HEK293T (cell line): ENCODE data around the gene CBX1.

ENCODE experiments used
- CTCF ChIA-PET: fragments of 350-600 bp; formaldehyde crosslinking; extraction: SDS; loops from one replicate; lab custom pipeline; 2021; ENCODE audit warnings: antibody characterized with exemption, inconsistent platforms; lab: Yijun Ruan, JAX
- POLR2A ChIA-PET: fragments of 350-600 bp; formaldehyde crosslinking; extraction: SDS; loops from one replicate; lab custom pipeline; 2020; ENCODE audit warnings: antibody characterized with exemption, inconsistent platforms; lab: Yijun Ruan, JAX
- DNase-seq: peaks from one replicate; pipeline ENCODE4 v3.0.0; 2012; ENCODE audit warnings: mixed read lengths; ENCODE audit errors: extremely low spot score
- ARNT ChIP-seq: fragments of 450-650 bp; IDR thresholded peaks from 2 replicates; pipeline ENCODE4 v1.6.1; 2017; ENCODE audit warnings: mild to moderate bottlenecking
- BHLHE40 ChIP-seq: fragments of 450-650 bp; IDR thresholded peaks from 2 replicates; pipeline ENCODE4 v1.6.1; 2016; ENCODE audit warnings: mild to moderate bottlenecking, moderate library complexity, borderline replicate concordance
- CTBP1 ChIP-seq: fragments of 450-650 bp; IDR thresholded peaks from 2 replicates; pipeline ENCODE4 v1.6.1; 2016; ENCODE audit warnings: borderline replicate concordance
- ELF4 ChIP-seq: fragments of 450-650 bp; IDR thresholded peaks from 2 replicates; pipeline ENCODE4 v1.6.1; 2017; ENCODE audit warnings: antibody characterized with exemption
- FOXA1 ChIP-seq: fragments of 450-650 bp; IDR thresholded peaks from 2 replicates; pipeline ENCODE4 v1.6.1; 2016; ENCODE audit warnings: mild to moderate bottlenecking
- FOXK2 ChIP-seq: fragments of 450-650 bp; IDR thresholded peaks from 2 replicates; pipeline ENCODE4 v1.6.1; 2016; ENCODE audit warnings: mild to moderate bottlenecking
- FOXM1 ChIP-seq: fragments of 450-650 bp; IDR thresholded peaks from 2 replicates; pipeline ENCODE4 v1.6.1; 2017; ENCODE audit warnings: mild to moderate bottlenecking, borderline replicate concordance
- HDGF ChIP-seq: fragments of 450-650 bp; IDR thresholded peaks from 2 replicates; pipeline ENCODE4 v1.6.1; 2017; ENCODE audit warnings: antibody characterized with exemption, borderline replicate concordance
- L3MBTL2 ChIP-seq: fragments of 450-650 bp; conservative IDR thresholded peaks from 2 replicates; pipeline ENCODE4 v1.6.1; 2016; ENCODE audit warnings: mild to moderate bottlenecking
- LEF1 ChIP-seq: fragments of 450-650 bp; IDR thresholded peaks from 2 replicates; pipeline ENCODE4 v1.6.1; 2017; ENCODE audit warnings: mild to moderate bottlenecking, borderline replicate concordance
- NFRKB ChIP-seq: fragments of 450-650 bp; IDR thresholded peaks from 2 replicates; pipeline ENCODE4 v1.6.1; 2016; ENCODE audit warnings: mild to moderate bottlenecking, moderate library complexity
- PKNOX1 ChIP-seq: fragments of 450-650 bp; IDR thresholded peaks from 2 replicates; pipeline ENCODE4 v1.6.1; 2016
- SP1 ChIP-seq: fragments of 450-650 bp; IDR thresholded peaks from 2 replicates; pipeline ENCODE4 v1.6.1; 2017
- SUZ12 ChIP-seq: fragments of 450-650 bp; IDR thresholded peaks from 2 replicates; pipeline ENCODE4 v1.6.1; 2016; ENCODE audit warnings: mild to moderate bottlenecking
- TARDBP ChIP-seq: fragments of 450-650 bp; IDR thresholded peaks from 2 replicates; pipeline ENCODE4 v1.6.1; 2016
- ZNF384 ChIP-seq: fragments of 450-650 bp; IDR thresholded peaks from 2 replicates; pipeline ENCODE4 v1.6.1; 2016

The CBX1 gene

GRCh38 chr17:48059125-48059668, 42.1 kb downstream of the CBX1 start:
- TF ChIP-seq BHLHE40 (no peak), ARNT (no peak), TARDBP (no peak), FOXM1 (no peak), FOXA1 (no peak), CTBP1 (no peak), HDGF (no peak), ELF4 (no peak), LEF1 (no peak), NFRKB (no peak), ZNF384 (no peak), PKNOX1 (no peak)
- DNase-seq, result no peak
- POLR2A ChIA-PET, result interaction anchor here (1.7 to 7.0 kb wide), 2 partner anchors 8 to 11 kb away, joined by 7 to 64 read pairs; partner anchors contain the start of gene NFE2L1
- CTCF ChIA-PET, result no interaction called here

- DNase-seq, result no peak
- TF ChIP-seq CTBP1, result no peak
- POLR2A ChIA-PET, result interaction anchor here (1.7 to 7.0 kb wide), 2 partner anchors 9 to 10 kb away, joined by 7 to 64 read pairs; partner anchors contain the start of gene NFE2L1
- CTCF ChIA-PET, result interaction anchor here (0.6 to 1.4 kb wide), 4 partner anchors 8 to 22 kb away, joined by 3 to 4 read pairs (median 4); partner anchors contain the start of gene NFE2L1
Observed at GRCh38 chr17:48058393-48059124, 42.7 kb downstream of the CBX1 start.

GRCh38 chr17:48057626-48058025, 43.7 kb downstream of the CBX1 start:
- CTCF ChIA-PET, result interaction anchor here (0.6 to 1.4 kb wide), 4 partner anchors 9 to 22 kb away, joined by 3 to 4 read pairs (median 4); partner anchors contain the start of gene NFE2L1
- no peak for DNase-seq
- TF ChIP-seq L3MBTL2, result no peak
- TF ChIP-seq ZNF384, result no peak
- no peak for TF ChIP-seq LEF1
- no peak for TF ChIP-seq ARNT
- TF ChIP-seq BHLHE40, result no peak
- TF ChIP-seq CTBP1, result no peak
- no peak for TF ChIP-seq FOXM1
- no peak for TF ChIP-seq SUZ12
- no peak for TF ChIP-seq FOXK2
- TF ChIP-seq FOXA1, result no peak
- TF ChIP-seq TARDBP, result no peak
- no peak for TF ChIP-seq HDGF
- POLR2A ChIA-PET, result interaction anchor here (1.7 to 7.0 kb wide), 2 partner anchors 9 to 10 kb away, joined by 7 to 64 read pairs; partner anchors contain the start of gene NFE2L1

GRCh38 chr17:48056879-48057278, 44.4 kb downstream of the CBX1 start:
- no peak for TF ChIP-seq HDGF
- TF ChIP-seq L3MBTL2, result no peak
- no peak for TF ChIP-seq SP1
- no peak for TF ChIP-seq FOXK2
- TF ChIP-seq ZNF384, result no peak
- no peak for TF ChIP-seq CTBP1
- no peak for TF ChIP-seq NFRKB
- TF ChIP-seq TARDBP, result no peak
- TF ChIP-seq LEF1, result no peak
- TF ChIP-seq FOXA1, result no peak
- no peak for TF ChIP-seq PKNOX1
- no peak for TF ChIP-seq BHLHE40
- TF ChIP-seq ELF4, result no peak
- TF ChIP-seq FOXM1, result no peak
- TF ChIP-seq ARNT, result no peak
- no peak for TF ChIP-seq SUZ12
- POLR2A ChIA-PET, result interaction anchor here (1.1 to 7.0 kb wide), 2 partner anchors 8 to 14 kb away, joined by 4 to 64 read pairs; partner anchors contain the start of gene NFE2L1
- CTCF ChIA-PET, result interaction anchor here (0.6 kb wide), 1 partner anchor 463 kb away, joined by 5 read pairs; no protein-coding TSS in a partner anchor

GRCh38 chr17:48056246-48056745, 45.0 kb downstream of the CBX1 start:
- POLR2A ChIA-PET, result interaction anchor here (1.1 to 1.2 kb wide), 2 partner anchors 13 to 44 kb away, joined by 3 to 4 read pairs; no protein-coding TSS in a partner anchor
- CTCF ChIA-PET, result interaction anchor here (0.6 kb wide), 1 partner anchor 463 kb away, joined by 5 read pairs; no protein-coding TSS in a partner anchor
- no peak for TF ChIP-seq CTBP1
- TF ChIP-seq L3MBTL2, result no peak
- DNase-seq, result no peak

More at GRCh38 chr17:48056879-48057278, 44.4 kb downstream of the CBX1 start:
- no peak for DNase-seq

GRCh38 chr17:48055531-48056245, 45.6 kb downstream of the CBX1 start:
- DNase-seq, result no peak
- ChIA-PET POLR2A (interaction anchor here (1.1 to 1.2 kb wide), 2 partner anchors 12 to 44 kb away, joined by 3 to 4 read pairs; no protein-coding TSS in a partner anchor), CTCF (interaction anchor here (1.1 to 1.5 kb wide), 2 partner anchors 13 to 29 kb away, joined by 4 read pairs; no protein-coding TSS in a partner anchor)
- TF ChIP-seq L3MBTL2 (no peak), PKNOX1 (no peak), BHLHE40 (no peak), ZNF384 (no peak), TARDBP (no peak), FOXA1 (no peak), ARNT (no peak), HDGF (no peak), LEF1 (no peak), ELF4 (no peak), SP1 (no peak), FOXK2 (no peak), FOXM1 (no peak), CTBP1 (no peak), NFRKB (no peak)
